ENCODE data around the gene PCGF1.
A peak's percentile ranks its signal among the peaks of the same experiment; 100 is the strongest.

Gene PCGF1

DNA sequence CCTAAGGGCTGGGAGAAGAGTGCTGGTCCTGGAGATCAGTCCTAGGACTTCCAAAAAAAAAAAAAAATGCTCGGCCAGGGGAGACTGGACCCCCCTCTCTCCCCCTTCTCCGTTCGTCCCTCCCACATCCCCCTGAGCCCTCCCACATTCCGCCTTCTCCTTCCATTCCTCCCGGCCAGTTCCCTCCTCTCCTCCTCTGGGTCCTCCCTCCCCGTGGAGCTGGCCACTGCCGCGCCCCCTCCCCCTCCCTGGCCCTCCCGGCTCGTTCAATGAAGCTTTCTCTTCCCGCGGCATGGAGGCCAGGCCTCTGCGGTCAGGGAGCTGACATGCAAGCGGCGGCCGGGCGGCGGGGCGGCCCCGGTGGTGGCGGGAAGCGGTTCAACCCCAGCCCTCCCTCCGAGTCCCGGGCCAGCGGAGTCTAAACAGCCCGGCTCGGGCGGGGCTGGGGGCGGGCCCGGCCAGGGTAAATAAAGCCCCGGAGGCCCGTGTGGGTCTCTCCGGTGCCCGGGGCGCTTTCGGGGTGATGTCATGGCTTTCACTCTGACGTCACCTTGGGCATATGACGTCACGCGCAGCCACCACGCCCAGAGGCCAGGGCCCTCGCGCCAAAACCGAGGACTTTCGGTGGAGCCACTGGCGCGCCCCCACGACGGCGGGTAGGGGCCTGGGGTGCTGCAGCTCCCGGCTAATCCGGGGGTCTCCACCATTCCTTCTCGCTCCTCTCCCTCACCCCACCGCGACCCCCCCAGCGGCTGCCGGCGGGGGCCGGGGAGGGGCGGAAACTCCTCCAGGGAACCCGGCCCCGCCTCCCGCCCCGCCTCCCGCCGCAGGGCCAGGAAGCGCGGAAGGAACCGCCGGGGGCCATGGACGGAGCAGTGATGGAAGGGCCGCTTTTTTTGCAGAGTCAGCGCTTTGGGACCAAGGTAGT is 46.7 kb upstream of the PCGF1 start, which contains the start of the genes DOK1 and LOXL3:
TSS of gene DOK1 (plus strand) at position 829 of the 928 bp plus-strand sequence. CDS start at position 864, 35 bp downstream.
TSS of gene LOXL3 (minus strand) at position 51 of the 928 bp plus-strand sequence. CDS start 1,308 bp downstream, outside the sequence.
- peak within 1 kb of the TSS; percentile 92 for H3K4me3 ChIP-seq (ENCODE audit: low read depth, low read length)
- POLR2A ChIA-PET = interaction anchor here (0.7 to 2.1 kb wide), 7 partner anchors 9 to 1051 kb away, joined by 3 to 12 read pairs (median 3); partner anchors contain the start of genes AUP1 and HTRA2
- peak; percentile 65 for DNase-seq (ENCODE audit: low read depth, low spot score)
- TF ChIP-seq, protein P1, sequence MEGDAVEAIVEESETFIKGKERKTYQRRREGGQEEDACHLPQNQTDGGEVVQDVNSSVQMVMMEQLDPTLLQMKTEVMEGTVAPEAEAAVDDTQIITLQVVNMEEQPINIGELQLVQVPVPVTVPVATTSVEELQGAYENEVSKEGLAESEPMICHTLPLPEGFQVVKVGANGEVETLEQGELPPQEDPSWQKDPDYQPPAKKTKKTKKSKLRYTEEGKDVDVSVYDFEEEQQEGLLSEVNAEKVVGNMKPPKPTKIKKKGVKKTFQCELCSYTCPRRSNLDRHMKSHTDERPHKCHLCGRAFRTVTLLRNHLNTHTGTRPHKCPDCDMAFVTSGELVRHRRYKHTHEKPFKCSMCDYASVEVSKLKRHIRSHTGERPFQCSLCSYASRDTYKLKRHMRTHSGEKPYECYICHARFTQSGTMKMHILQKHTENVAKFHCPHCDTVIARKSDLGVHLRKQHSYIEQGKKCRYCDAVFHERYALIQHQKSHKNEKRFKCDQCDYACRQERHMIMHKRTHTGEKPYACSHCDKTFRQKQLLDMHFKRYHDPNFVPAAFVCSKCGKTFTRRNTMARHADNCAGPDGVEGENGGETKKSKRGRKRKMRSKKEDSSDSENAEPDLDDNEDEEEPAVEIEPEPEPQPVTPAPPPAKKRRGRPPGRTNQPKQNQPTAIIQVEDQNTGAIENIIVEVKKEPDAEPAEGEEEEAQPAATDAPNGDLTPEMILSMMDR (IDR thresholded peaks at IDR 0.05; ENCODE audit: insufficient read depth, low read length, missing control alignments) = no peak
- CTCF ChIA-PET = interaction anchor here (1.0 to 5.2 kb wide), 4 partner anchors 10 to 33 kb away, joined by 3 to 39 read pairs (median 4); no protein-coding TSS in a partner anchor

GRCh38 chr2:74552914-74553811 is 45.7 kb upstream of the PCGF1 start:
- no peak for DNase-seq (ENCODE audit: low read depth, low spot score)
- ChIA-PET CTCF (interaction anchor here (0.8 to 1.1 kb wide), 3 partner anchors 10 to 32 kb away, joined by 3 to 4 read pairs (median 3); no protein-coding TSS in a partner anchor), POLR2A (interaction anchor here (1.0 to 2.1 kb wide), 5 partner anchors 10 to 24 kb away, joined by 3 to 12 read pairs (median 4); partner anchors contain the start of genes AUP1 and HTRA2)
- peak overlapping the region; percentile 92 for H3K4me3 ChIP-seq (ENCODE audit: low read depth, low read length)
- TF ChIP-seq, protein P1 (IDR thresholded peaks at IDR 0.05; ENCODE audit: insufficient read depth, low read length, missing control alignments) = no peak

DNA sequence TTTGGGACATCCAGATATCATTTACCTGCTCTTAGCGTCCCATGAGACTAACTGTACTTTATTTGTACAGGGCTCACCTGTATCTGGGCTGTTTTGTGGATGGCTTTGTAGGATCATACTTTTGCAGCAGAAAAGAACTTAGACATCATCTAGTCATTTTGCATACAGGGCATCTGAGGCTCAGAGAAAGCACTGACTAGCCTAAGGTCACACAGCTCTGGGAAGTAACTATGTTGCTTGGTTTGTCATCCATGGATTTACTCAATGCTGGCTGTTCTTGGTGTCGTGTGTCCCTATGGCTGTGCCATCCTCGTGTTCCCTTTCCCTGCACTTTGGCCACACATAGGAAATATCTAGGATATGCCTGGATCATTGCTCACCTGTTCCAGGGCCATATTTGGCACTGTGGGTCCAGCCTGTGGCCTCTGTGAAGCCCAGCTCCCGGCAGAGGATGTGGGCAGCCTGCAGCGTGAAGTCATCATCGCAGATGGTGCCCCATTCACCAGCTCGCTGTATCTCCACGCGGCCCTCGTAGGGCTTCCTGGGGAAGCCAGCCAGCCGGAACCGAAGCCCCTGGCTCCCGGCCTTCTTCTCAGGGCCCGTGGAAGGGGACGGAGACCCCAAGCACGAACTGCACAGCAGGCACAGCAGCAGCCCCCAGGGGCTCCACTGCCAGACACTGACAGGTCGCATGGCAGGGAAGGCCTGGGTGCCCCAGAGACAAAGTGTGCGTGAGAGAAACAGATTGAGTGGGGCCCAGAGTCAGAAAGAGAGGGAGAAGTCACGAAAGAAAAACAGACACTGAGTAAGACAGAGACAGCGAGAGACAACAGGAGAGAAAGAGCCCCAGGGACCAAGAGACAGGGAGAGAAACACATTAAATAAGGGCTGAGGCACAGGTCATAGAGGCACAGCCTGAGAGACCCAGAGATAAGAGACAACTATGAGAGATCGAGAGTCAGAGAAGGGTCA is 44.7 kb upstream of the PCGF1 start:
- TF ChIP-seq, protein P1 (IDR thresholded peaks at IDR 0.05; ENCODE audit: insufficient read depth, low read length, missing control alignments) = no peak
- DNase-seq (ENCODE audit: low read depth, low spot score) = no peak
- ChIA-PET CTCF (interaction anchor here (0.8 to 4.9 kb wide), 5 partner anchors 21 to 43 kb away, joined by 3 to 43 read pairs (median 3); no protein-coding TSS in a partner anchor), POLR2A (no interaction called here)
- H3K4me3 ChIP-seq (ENCODE audit: low read depth, low read length) = peak overlapping the region; percentile 92

DNA sequence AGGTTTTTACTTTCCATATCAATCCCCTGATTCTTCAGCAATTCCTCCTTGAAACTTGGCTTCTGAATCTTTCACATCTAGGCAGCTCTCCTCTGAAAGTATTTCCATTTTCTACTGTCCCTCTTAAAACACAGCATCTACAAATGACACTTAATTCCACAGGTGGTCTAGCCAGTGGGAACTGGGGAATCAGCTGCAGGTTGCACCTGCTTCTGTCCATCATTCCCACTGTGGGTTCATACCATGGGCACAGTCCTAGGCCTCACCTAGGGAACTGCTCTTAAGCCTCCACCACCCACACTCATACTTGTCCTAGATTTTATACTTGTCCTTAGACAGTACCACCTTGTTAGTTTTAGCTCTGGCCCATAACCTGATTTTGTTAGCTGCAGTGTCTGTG is 44.0 kb upstream of the PCGF1 start:
- POLR2A ChIA-PET = interaction anchor here (1.4 kb wide), 1 partner anchor 32 kb away, joined by 3 read pairs; no protein-coding TSS in a partner anchor

More for the DNA sequence above, 44.0 kb upstream of the PCGF1 start:
- TF ChIP-seq, protein P1 (IDR thresholded peaks at IDR 0.05; ENCODE audit: insufficient read depth, low read length, missing control alignments) = no peak
- peak overlapping the region; percentile 92 for H3K4me3 ChIP-seq (ENCODE audit: low read depth, low read length)
- CTCF ChIA-PET = interaction anchor here (1.2 to 4.9 kb wide), 6 partner anchors 19 to 42 kb away, joined by 3 to 43 read pairs (median 4); no protein-coding TSS in a partner anchor
- no peak for DNase-seq (ENCODE audit: low read depth, low spot score)
